K562 treated with DMSO at 1 percent for 4 hours (cell line): Measurements from ENCODE around the gene CD244. TPM values are rescaled to one million over a fixed set of nuclear protein-coding genes. Genes with fewer than 3 reads are reported as not detected.

Source experiments
- total RNA-seq: library from RNA; unstranded; fragments of 300-600 nt; gene quantifications from 2 replicates; pipeline ENCODE4 v1.2.3, GENCODE V29; 2022; ENCODE audit not compliant: insufficient read depth

The CD244 gene, protein sequence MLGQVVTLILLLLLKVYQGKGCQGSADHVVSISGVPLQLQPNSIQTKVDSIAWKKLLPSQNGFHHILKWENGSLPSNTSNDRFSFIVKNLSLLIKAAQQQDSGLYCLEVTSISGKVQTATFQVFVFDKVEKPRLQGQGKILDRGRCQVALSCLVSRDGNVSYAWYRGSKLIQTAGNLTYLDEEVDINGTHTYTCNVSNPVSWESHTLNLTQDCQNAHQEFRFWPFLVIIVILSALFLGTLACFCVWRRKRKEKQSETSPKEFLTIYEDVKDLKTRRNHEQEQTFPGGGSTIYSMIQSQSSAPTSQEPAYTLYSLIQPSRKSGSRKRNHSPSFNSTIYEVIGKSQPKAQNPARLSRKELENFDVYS
- not detected in 2 replicates for total RNA-seq

DNA sequence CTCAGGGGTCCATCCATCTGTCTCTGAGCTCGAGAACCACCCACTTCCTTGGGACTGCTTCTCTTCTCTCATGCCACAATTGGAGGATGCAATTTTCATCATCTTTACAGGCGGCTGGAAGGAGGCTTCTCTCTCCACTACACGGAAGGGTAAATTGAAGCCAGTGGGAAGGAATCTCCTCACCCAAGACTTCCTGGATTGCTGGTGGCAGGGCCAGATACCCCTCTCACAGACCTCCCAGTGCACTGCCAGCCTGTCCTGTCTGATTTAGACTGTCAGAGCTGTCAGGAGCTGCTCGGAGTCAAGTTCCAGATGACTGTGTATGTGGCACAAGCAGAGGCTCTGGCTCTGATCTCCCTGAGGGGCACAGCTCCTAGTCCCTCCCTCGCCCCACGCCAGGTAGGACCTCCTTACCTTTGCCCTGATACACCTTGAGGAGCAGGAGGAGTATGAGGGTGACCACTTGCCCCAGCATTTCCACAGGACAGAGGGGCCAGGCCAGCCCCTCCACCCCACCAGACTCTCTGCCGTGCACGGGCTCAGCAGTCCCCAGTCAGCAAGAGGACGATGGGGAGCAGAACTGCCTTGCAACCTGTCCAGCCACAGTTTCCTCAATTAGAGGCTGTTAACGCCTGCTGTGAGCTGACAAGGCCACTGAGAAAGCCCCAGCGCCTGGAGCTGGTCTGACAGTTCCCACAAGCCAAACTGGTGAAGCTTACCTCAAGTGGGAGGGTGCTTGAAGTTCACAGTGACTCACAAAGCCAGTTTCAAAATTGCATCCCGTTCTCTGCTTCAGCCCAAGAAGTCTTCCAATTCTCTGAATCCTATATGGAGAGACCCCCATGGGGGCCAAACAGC lies at the start of gene CD244:
Gene CD244, minus strand, starts transcription at position 685 of the 858 bp plus-strand sequence. Its CDS starts 210 bp downstream, at position 475.

DNA sequence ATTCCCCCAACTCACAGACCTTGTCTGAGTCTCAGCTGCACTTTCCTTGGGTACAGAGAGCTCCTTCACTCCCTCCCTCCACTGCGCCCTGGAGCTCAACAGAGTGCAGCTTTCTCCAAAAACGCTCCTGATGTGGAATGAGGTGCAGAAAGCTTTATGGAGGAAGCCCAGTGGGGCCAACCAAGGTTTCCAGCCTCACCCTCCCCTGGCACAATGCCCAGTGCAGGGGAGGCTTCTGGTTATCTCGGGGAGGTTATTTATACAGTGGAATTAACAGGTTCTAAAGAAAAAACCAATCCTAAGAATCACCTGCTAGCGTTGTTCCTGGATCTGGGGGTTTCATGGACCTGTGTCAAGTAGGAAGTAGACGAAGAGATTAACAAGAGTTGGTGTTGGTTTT lies 22.4 kb upstream of the CD244 start, which contains the start of gene ITLN1:
Gene ITLN1, minus strand, starts transcription at position 139 of the 400 bp plus-strand sequence. CDS start 303 bp downstream, outside the sequence.

DNA sequence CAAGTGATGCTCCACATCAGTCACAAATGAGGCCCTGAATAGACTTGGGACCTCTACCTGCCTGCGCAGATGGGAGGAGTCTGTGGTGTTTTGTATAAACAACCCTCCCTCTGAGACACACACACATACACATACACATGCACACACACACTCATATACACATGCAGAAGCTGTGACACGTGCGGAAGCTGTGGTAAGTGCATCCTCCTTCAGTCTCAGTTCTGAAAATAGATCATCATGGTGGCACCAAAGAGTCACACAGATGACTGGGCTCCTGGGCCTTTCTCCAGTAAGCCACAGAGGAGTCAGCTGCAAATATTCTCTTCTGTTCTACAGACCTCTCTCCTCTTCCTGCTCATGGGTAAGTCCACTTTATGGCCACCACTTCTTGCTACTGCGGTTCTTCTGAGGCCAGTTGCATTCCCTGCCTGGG lies 66.7 kb downstream of the CD244 start, which contains the start of gene LY9:
Gene LY9, plus strand, starts transcription at position 224 of the 433 bp plus-strand sequence. Its CDS starts 14 bp downstream, at position 238.

Other genes starting within 250 kb of the CD244 start
- gene SLAMF1, start 215.8 kb downstream of the CD244 start, total RNA-seq, result 0.59 and 0.71 TPM in 2 replicates
- gene CD48, start 151.1 kb downstream of the CD244 start, total RNA-seq, result not detected in 2 replicates
- 0.23 TPM in 1 of 2 replicates, not detected in the other for gene SLAMF7, start 123.6 kb downstream of the CD244 start, total RNA-seq
- not detected in 2 replicates for gene LY9, start 66.7 kb downstream of the CD244 start, total RNA-seq
- not detected in 2 replicates for gene ITLN1, start 22.3 kb upstream of the CD244 start, total RNA-seq
- gene ITLN2, start 91.9 kb upstream of the CD244 start, total RNA-seq, result not detected in 2 replicates
- gene F11R, start 158.3 kb upstream of the CD244 start, total RNA-seq, result 44.0 and 45.4 TPM in 2 replicates
- gene TSTD1, start 176.1 kb upstream of the CD244 start, total RNA-seq, result not detected in 2 replicates
- 53.7 and 57.3 TPM in 2 replicates for gene USF1, start 183.1 kb upstream of the CD244 start, total RNA-seq
- gene ARHGAP30, start 207.0 kb upstream of the CD244 start, total RNA-seq, result not detected in 2 replicates
- not detected in 2 replicates for gene NECTIN4, start 226.7 kb upstream of the CD244 start, total RNA-seq
- not detected in 2 replicates for gene KLHDC9, start 235.5 kb upstream of the CD244 start, total RNA-seq